HTR-8/SVneo (cell line): ENCODE results near the gene RUNX1.
A peak's percentile ranks its signal among the peaks of the same experiment; 100 is the strongest.

Experiments
- DNase-seq: peaks from one replicate; pipeline ENCODE4 v3.0.0; 2011; ENCODE audit warnings: low spot score, mixed read lengths; ENCODE audit not compliant: insufficient read length
- FAIRE-seq: peaks from 2 replicates; lab custom pipeline; 2011; peaks lifted over from hg19 to GRCh38; lab: Jason Lieb, UNC

Gene RUNX1

DNA sequence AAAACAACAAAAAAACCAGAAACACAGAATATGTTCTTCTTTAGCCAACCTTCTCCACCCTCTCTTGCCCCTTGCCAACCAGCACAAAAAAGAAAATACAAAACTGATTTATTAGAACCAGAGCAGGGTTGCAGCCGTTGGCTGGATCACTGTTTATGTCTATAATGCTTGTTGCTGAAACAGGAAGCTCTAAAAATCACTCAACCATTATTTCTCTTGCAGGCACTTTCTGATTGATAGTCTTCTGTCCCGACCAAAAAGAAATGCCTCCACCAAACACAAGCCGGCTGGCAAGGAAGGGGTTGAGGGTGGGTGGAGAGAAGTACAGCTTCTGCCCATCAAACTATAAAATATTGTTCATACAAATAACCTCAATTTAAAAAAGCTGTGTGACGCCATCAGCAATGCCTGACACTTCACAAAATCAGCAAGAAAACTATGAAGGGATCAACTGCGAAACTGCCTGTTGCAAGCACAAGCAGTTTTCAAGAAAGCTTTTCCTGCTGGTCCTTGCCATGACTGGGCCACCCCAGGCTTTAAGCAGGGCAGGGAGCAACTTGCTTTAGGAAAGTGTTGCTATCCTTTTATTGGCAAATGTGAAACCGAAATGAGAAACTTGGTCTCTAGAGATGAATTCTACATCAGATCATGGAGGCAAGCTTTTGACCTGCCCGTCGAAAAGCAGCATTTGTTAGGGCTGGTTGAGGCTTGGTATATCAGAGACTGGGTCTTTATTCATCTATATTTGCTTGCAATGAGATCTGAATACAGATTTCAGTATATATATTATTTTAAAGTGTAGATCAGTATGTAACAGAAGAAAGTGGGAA is 174.2 kb downstream of the RUNX1 start:
- DNase-seq (no peak), FAIRE-seq (no peak)

DNA sequence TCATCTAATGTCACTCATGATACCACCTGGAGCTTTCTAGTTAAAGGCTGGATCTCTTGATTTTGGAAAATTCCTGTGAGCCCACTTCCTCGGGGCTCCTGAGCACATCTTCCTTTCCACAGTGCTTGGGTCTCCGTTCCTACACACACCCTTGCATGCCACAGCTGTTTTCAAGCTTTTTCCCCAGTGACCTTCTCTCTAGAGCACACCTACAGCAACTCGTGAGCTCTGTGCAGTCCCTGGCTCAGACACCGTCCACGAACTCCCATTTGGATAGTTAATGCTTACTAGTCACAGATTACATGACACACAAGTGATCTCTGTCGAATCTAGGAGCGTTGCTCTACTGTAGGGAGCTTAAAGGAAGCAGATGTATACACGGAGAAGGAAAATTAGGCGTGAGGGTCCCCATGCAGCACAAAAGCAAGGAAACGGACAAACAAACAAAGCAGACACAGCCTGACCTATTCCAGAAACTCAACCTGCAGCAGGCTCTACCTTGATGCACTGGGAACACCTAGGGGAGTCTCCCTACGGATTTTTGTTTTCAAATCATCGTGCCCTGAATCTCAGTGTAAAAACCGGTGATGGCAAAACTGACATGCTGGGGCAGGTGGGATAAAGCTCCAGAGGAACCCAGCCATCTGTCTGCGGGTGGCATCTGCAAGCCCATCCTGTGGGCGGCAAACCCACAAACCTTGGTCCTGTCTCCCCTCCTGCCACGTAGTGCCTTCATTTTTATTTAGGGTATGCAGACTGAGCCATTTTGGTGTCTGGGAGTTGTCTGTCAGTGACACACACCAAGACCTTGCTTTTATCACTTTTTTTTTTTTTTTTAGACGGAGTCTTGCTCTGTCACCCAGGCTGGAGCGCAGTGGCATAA is 177.8 kb downstream of the RUNX1 start:
- no peak for FAIRE-seq

GRCh38 chr21:34870246-34870645 is 178.9 kb downstream of the RUNX1 start:
- DNase-seq (no peak), FAIRE-seq (no peak)

More for the DNA sequence above, 177.8 kb downstream of the RUNX1 start:
- DNase-seq, result no peak

DNA sequence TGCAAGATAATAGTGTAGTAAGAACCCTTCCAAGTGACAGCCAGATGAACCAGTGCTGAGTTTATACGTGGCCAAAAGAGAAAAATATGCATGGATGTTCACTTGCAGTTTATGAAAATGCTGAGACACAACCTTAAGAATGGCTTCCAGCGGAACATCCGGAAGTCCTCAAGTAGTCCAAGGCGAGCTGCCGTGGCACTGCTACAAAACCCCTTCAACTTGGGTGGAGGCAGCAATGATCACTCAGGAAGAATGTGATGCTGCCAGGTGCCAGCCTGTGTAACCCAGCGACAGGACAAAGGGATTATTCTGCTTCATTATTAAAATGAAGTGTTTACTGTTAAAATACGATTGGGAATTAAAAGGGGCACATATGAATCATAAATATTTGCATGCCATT is 179.6 kb downstream of the RUNX1 start:
- DNase-seq, result no peak
- FAIRE-seq, result no peak

DNA sequence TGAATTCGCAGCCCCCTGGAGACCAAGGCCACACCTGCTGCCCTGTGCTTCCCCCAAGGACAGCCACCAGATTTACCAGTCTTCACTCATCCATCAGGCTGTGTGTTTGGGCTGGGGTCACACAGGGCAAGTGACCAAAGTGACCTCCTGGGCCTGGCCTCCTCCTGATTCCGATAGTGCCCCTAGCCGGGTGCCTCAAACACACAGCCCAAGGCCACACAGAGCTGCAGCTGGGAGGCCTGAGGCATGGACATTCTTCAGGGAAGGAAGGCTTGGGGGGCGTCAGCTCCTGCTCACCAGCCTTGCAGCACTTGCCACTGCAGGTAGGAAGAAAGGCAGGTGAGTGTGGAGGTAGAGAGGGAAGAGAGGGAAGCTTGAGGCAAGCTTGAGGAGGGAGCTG is 181.3 kb downstream of the RUNX1 start:
- no peak for DNase-seq
- FAIRE-seq, result no peak

- DNase-seq (no peak), FAIRE-seq (no peak)
Observed at GRCh38 chr21:34865400-34866241, 183.5 kb downstream of the RUNX1 start.

- no peak for DNase-seq
- FAIRE-seq, result no peak
Observed at GRCh38 chr21:34864370-34865149, 184.5 kb downstream of the RUNX1 start.

- no peak for FAIRE-seq
- no peak for DNase-seq
Observed at GRCh38 chr21:34862951-34863350, 186.2 kb downstream of the RUNX1 start.

DNA sequence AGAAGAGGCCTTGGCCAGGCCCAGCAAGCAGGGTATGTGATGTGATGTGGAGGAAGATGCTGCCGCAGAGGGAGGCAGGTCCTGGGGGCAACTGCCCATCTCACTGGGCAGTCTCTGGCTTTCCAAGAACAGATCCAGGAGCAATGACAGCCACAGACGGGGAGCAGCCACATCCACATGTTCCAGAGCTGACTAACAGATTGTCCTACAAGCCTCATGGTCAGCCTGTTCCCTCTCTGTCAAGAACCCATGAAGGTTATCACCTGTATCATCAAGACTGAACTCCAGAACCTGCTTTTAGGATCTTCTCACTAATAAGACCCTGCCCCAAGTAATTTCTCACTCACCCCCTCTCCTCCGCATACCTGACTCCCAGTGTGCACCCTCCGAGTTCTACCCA is 187.8 kb downstream of the RUNX1 start:
- no peak for FAIRE-seq
- DNase-seq, result no peak

DNA sequence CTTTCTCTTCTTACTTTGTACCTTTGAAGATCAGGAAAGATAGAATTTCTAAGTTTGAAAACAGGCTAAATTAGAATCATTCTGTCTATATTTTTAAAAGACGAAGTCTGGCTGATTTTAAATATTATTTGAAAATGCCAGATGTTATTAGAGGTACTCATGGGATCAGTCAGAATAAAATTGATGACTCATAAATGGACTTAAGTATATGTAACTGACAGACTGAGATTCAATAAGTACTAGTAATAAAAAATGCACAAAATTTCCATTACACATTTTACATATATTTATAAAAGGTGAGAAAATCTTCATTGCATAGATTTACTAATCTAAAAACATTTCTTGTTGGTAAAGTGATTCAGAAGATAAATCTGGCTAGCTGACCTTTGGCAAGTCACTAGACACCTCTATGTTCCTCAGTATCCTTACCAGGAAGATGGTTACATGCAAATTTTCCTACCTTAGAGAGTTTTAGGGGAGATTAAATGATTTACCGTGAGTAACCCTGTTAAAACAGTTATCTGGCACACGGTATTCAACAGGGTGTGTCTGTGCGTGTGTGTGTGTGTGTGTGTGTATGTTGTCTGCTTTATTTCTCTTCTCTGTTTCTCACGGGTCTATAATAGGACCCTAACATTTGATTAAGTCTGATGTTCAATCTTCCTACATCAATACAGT is 189.0 kb downstream of the RUNX1 start:
- FAIRE-seq (no peak), DNase-seq (no peak)

DNA sequence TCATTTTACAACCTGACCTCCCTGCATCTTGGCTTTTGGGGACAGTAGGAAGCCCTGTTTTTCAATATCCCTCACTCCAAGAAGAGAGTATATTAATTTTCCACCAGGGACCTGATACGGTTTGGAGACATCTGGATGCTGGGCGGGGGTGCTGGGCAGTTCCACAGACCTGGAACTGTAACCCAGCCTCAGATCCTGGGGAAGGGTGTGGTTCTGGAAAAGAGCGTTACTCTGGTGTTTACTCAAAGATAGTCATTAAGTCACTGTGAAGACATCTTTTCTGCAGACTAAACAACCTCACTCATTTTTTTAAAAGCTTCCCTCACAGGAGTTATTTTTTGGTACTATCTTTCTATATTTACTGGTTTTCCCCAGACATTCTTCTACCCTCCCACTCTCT is 190.5 kb downstream of the RUNX1 start:
- FAIRE-seq, result no peak
- no peak for DNase-seq

DNA sequence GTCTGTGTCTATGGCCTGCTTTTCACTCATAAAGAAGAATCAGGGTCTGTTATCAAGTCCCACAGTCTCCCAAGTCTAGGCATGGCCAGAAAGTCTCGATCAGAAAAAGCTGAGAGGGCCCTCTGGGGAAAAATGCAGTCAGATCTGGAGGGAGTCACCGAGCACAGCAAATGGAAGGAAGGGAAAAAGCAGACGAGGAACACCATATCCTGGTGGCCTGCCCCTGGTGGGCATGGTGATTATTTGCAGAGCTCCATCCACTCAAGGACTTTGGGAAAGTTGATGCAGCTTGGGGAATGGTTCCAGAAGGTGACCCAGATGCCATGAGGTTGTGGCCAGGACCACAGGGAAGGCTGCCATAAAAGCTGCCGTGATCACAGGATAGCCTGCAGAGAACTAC is 191.2 kb downstream of the RUNX1 start:
- DNase-seq (no peak), FAIRE-seq (no peak)

DNA sequence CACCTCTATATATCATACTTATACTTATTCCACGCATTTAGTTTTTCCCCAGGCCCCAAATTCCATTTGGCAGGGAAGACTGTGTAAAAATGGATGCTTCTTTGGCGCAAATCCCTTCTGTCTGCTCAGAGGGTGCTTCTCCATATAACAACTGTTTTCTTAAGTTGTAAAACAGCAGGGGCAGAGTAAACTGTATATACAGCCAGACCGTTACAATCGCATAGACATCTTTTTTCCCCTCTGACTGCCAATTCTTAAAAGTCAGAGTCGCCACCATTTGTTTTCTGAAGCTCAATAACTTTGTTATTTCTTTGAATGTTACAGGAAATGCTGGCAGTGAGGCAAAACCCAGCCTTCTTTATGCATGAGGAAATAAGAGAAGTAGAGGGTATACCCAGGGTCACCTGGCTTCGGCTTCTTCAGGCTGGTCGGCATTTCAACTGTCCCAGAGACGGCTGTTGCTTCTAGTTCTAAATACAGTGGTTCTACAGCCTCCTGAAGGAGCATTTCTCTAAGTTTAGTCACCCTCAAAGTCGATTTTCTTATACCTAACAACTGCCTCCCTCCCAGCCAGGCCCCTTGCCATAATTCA is 191.9 kb downstream of the RUNX1 start:
- FAIRE-seq (no peak), DNase-seq (no peak)

DNA sequence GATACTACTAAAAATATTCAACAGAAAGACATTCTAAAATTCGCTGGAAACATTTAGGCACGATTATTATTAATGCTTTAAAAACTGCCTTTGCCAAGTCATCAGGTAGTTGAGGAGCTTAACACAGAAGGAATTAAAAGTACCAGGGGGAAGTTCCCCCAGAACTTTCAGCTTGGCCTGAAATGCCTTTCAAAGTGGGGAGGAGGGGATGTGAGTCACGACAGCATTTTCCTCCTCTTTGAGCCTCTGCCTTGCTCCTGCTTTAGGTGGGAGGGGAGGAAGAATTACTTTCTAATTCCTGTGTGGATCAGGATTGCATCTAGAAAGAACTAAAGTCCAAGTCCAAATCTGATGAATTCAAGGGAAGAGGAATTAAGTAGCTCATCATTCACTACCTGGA is 196.7 kb downstream of the RUNX1 start:
- no peak for DNase-seq
- FAIRE-seq, result no peak

- FAIRE-seq, result no peak
Observed at GRCh38 chr21:34850166-34850690, 198.9 kb downstream of the RUNX1 start.

GRCh38 chr21:34846601-34847112 is 202.4 kb downstream of the RUNX1 start:
- FAIRE-seq (no peak), DNase-seq (peak; percentile 53)

More at GRCh38 chr21:34850166-34850690, 198.9 kb downstream of the RUNX1 start:
- DNase-seq, result no peak

- no peak for FAIRE-seq
- no peak for DNase-seq
Observed at GRCh38 chr21:34845521-34846451, 203.3 kb downstream of the RUNX1 start.
